ENCODE measurements around the gene GFOD2. TPM values are rescaled to one million over a fixed set of nuclear protein-coding genes. Genes with fewer than 3 reads are reported as not detected.

The GFOD2 gene
- total and polyA plus RNA-seq, 8 donors: 7.6 to 87.5 (median 12.9) TPM

GRCh38 chr16:67726106-67727034, 7.3 kb upstream of the GFOD2 start:
- Histone ChIP-seq H3K4me1 (peaks cover 0 to 5% (median 2%) of the 10 kb centered on the region in 4 donors), H3K27ac (no peak overlapping the region), H3K36me3 (peaks cover 47 to 88% (median 86%) of the 10 kb centered on the region in 4 donors), H3K4me3 (no peak overlapping the region), H3K27me3 (no peaks in the 10 kb centered on the region), H3K9me3 (no peaks in the 10 kb centered on the region)
- TF ChIP-seq EP300 (IDR thresholded peaks at IDR 0.05): no peak
- no peak for TF ChIP-seq POLR2AphosphoS5 (IDR thresholded peaks at IDR 0.05)
- TF ChIP-seq POLR2A (IDR thresholded peaks at IDR 0.05): no peak
- no peak for TF ChIP-seq CTCF (IDR thresholded peaks at IDR 0.05)
- DNase-seq: no peak
- intact Hi-C loops (cut with DNase I; ENCODE audit: low total_unique reads): no loop called here
- 87 to 97% (median 93%) methylated on average over 5 to 8 of the region's 8 CpGs for WGBS, 5 donors

- Histone ChIP-seq H3K27me3 (no peaks in the 10 kb centered on the region), H3K4me3 (no peak overlapping the region), H3K27ac (no peak overlapping the region), H3K9me3 (no peaks in the 10 kb centered on the region), H3K4me1 (peaks cover 6 to 11% (median 9%) of the 10 kb centered on the region in 4 donors), H3K36me3 (peaks cover 26 to 64% (median 61%) of the 10 kb centered on the region in 4 donors)
- WGBS, 5 donors: 87 to 94% (median 88%) methylated on average over 5 of the region's 5 CpGs
- intact Hi-C loops (cut with DNase I; ENCODE audit: low total_unique reads): no loop called here
- no peak for DNase-seq
- TF ChIP-seq EP300 (IDR thresholded peaks at IDR 0.05): no peak
- no peak for TF ChIP-seq POLR2A (IDR thresholded peaks at IDR 0.05)
- no peak for TF ChIP-seq CTCF (IDR thresholded peaks at IDR 0.05)
These were observed 4.8 kb upstream of the GFOD2 start for GRCh38 chr16:67723911-67724305.

DNA sequence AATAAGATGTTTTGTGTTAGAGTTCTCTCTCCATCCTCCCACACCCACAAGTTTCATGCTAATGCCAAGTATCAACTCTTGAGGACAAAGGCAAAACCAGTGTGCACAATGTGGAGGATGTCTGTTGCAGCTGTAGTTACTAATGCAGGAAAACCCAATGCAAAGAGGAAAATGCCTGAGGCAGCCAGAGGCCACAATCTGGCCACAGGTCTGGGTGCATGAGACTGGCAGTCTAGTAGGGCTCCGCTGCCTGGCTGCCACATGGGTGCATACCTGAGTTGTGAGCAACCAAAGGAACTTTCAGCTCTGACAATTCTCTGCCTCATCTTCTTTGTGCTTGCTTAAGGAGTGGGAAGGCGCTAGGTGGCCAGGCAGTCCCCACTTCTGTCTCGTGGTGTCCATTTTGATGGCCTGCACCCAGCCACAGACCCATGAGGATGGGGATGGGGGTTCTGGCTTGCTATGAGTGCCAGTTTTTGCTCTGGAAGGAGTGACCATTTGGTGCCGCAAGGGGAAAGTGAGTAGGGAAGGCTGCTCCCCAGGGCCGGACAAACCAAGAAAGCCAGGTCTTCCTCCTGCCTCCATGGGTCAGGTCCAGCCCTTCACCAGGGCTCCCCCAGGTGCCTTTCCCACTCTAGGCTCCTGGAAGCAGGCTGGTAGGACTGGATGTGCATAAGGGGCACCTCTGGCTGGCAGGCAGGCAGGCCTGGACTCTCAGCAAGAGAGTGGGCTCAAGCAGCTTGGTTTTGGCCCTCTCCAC, 4.2 kb upstream of the GFOD2 start:
- no peak for TF ChIP-seq CTCF (IDR thresholded peaks at IDR 0.05)
- TF ChIP-seq POLR2A (IDR thresholded peaks at IDR 0.05): no peak
- TF ChIP-seq POLR2AphosphoS5 (IDR thresholded peaks at IDR 0.05): no peak
- no peak for TF ChIP-seq EP300 (IDR thresholded peaks at IDR 0.05)
- Histone ChIP-seq H3K27me3 (no peaks in the 10 kb centered on the region), H3K9me3 (no peaks in the 10 kb centered on the region), H3K4me1 (peaks cover 9 to 15% (median 14%) of the 10 kb centered on the region in 4 donors), H3K4me3 (no peak overlapping the region), H3K36me3 (peaks cover 24 to 58% (median 55%) of the 10 kb centered on the region in 4 donors), H3K27ac (no peak overlapping the region)
- no peak for DNase-seq
- WGBS, 5 donors: 93 to 100% (median 95%) methylated on average over 4 to 5 of the region's 5 CpGs
- intact Hi-C loops (cut with DNase I; ENCODE audit: low total_unique reads): no loop called here

GRCh38 chr16:67720236-67720635, 1.1 kb upstream of the GFOD2 start:
- intact Hi-C loops (cut with DNase I; ENCODE audit: low total_unique reads): no loop called here
- Histone ChIP-seq H3K36me3 (peaks cover 4 to 28% (median 25%) of the 10 kb centered on the region in 4 donors), H3K4me3 (peak overlapping the region in 2 of 4 donors; percentile 83 to 95), H3K27ac (peak overlapping the region in 4 of 5 donors; percentile 85 to 92 (median 88)), H3K9me3 (no peaks in the 10 kb centered on the region), H3K27me3 (no peaks in the 10 kb centered on the region), H3K4me1 (peaks cover 14 to 45% (median 36%) of the 10 kb centered on the region in 4 donors)
- 22 to 53% (median 25%) methylated on average over 1 of the region's 1 CpG for WGBS, 5 donors
- TF ChIP-seq CTCF (IDR thresholded peaks at IDR 0.05): no peak
- TF ChIP-seq POLR2AphosphoS5 (IDR thresholded peaks at IDR 0.05): no peak
- DNase-seq: no peak
